Esophagus (tissue), 2 donors: ENCODE measurements around the gene CCNL1. TPM values are rescaled to one million over a fixed set of nuclear protein-coding genes. Genes with fewer than 3 reads are reported as not detected.

Source experiments
- H3K27ac ChIP-seq, 2 donors: one replicate each; pipeline ENCODE4 v1.5.1; 2013; ENCODE audit warnings: low read depth in 2 of 2, mild to moderate bottlenecking in 2 of 2, inconsistent platforms in 1 of 2, low read length in 1 of 2, moderate library complexity in 1 of 2
- H3K27me3 ChIP-seq, 2 donors: one replicate each; pipeline ENCODE4 v1.6.1; 2013; ENCODE audit warnings: low read length in 2 of 2, control low read depth in 1 of 2, mild to moderate bottlenecking in 1 of 2; ENCODE audit not compliant: insufficient read depth in 2 of 2, control insufficient read depth in 1 of 2
- H3K36me3 ChIP-seq, 2 donors: one replicate each; pipeline ENCODE4 v1.6.1; 2013; ENCODE audit warnings: low read length in 1 of 2; ENCODE audit not compliant: control insufficient read depth in 2 of 2, insufficient read depth in 2 of 2
- H3K4me1 ChIP-seq, 2 donors: one replicate each; pipeline ENCODE4 v1.6.1; 2013; ENCODE audit warnings: low read length in 1 of 2; ENCODE audit not compliant: control insufficient read depth in 2 of 2, insufficient read depth in 2 of 2
- H3K4me3 ChIP-seq, 2 donors: one replicate each; pipeline ENCODE4 v1.5.1; 2013; ENCODE audit warnings: low read length in 2 of 2, mild to moderate bottlenecking in 2 of 2, low read depth in 1 of 2, moderate library complexity in 1 of 2
- H3K9me3 ChIP-seq, 2 donors: one replicate each; pipeline ENCODE4 v1.6.1; 2013; ENCODE audit warnings: mild to moderate bottlenecking in 2 of 2, low read depth in 1 of 2, low read length in 1 of 2, moderate library complexity in 1 of 2; ENCODE audit not compliant: control insufficient read depth in 2 of 2, insufficient read depth in 1 of 2
- WGBS, 2 donors: extraction: QIAGEN DNeasy Blood & Tissue Kit; methylation state at CpG; one replicate each; pipeline ENCODE4 v1.1.7; 2013; 5-methylcytosine and 5-hydroxymethylcytosine counted together
- polyA plus RNA-seq, 2 donors: library from polyadenylated mRNA; stranded (reverse); fragments of 200-250 nt; gene quantifications; one replicate each; pipeline ENCODE4 v1.2.3, GENCODE V29; 2013
- donor health status: healthy with polysubstance abuse.
- donor health status: Bipolar disorder and iron deficiency.

Gene CCNL1
- polyA plus RNA-seq, 2 donors: 62.5 to 73.1 TPM

DNA sequence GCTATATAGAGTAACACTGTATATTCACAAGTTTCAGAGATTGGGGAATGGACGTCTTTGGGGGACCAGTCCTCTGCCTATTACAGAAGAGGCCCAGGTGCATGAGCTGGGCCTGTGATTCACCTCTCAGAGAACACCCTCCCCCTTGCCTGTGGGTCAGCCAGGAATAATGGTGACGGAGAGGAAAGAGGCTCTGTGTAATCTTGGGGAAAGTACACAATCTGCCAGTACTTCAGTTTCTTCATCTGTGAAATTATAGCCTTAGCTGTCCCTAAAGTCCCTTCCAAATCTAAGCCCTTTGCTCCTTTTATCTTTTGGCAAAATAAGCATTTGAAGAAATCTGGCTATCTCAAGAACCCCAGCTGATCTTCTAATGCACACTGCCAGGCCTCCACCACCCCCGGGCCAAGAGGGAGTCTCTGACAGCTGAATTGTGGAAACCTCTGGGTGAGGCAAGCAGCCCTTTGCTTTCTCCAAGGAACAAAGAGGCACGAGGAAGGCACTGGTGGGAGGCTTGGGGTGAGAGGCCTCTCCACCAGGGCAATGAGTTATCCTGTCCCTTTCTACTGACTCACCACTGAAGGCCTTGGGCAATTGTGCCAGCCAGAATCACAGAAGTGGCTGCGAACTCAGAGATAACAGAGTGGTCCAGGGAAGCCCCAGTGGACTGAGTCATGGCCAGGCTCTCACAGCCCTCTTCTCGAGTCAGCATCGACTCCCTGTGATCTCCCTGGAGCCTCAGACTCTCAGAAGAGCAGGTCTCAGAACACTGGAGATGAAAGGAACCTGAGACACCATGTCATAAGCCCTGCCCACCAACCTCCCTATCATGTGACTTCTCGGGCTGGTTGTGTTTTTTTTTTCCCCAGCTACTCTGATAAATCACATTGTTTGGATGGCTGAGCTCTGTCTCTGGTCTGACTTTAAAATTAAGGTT is 31.8 kb downstream of the CCNL1 start:
- WGBS, 2 donors: 63 to 72% methylated on average over 8 of the region's 8 CpGs
- Histone ChIP-seq H3K4me1 (peaks cover 2 to 3% of the 10 kb centered on the region in 2 donors), H3K27me3 (no peaks in the 10 kb centered on the region), H3K4me3 (no peak overlapping the region), H3K36me3 (peaks cover 0 to 1% of the 10 kb centered on the region in 2 donors), H3K27ac (peak overlapping the region in 1 of 2 donors; percentile 54), H3K9me3 (no peaks in the 10 kb centered on the region)

DNA sequence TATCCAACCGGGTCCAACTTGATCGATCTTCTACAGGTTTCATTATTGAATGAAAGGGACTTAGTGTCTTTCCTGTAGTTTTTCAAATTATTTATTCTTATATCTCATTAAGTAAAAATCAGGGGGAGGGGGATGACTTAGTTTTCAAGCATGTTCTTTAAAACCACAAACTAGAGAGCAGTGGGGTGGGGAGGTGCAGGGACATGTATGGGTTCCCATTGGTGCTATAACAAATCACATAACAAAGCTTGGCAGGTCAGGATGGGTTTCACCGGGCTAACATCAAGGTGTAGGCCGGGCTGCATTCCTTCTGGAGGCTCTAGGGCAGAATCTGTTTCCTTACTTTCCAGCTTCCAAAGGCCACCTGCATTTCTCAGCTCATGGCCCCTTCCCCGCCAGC is 32.7 kb downstream of the CCNL1 start:
- H3K27me3 ChIP-seq: no peaks in the 10 kb centered on the region
- H3K4me3 ChIP-seq: no peak overlapping the region
- H3K9me3 ChIP-seq: no peaks in the 10 kb centered on the region
- 92 to 94% methylated on average over 5 of the region's 5 CpGs for WGBS, 2 donors
- H3K4me1 ChIP-seq: peaks cover 2 to 3% of the 10 kb centered on the region in 2 donors
- H3K27ac ChIP-seq: no peak overlapping the region
- H3K36me3 ChIP-seq: peaks cover 0 to 1% of the 10 kb centered on the region in 2 donors

GRCh38 chr3:157126365-157126764 is 33.6 kb downstream of the CCNL1 start:
- Histone ChIP-seq H3K36me3 (no peaks in the 10 kb centered on the region), H3K4me1 (peaks cover 2 to 3% of the 10 kb centered on the region in 2 donors), H3K27me3 (no peaks in the 10 kb centered on the region), H3K27ac (no peak overlapping the region), H3K4me3 (no peak overlapping the region), H3K9me3 (no peaks in the 10 kb centered on the region)
- WGBS, 2 donors: 96 to 97% methylated on average over 1 of the region's 1 CpG

GRCh38 chr3:157125101-157125500 is 34.8 kb downstream of the CCNL1 start:
- Histone ChIP-seq H3K36me3 (no peaks in the 10 kb centered on the region), H3K4me1 (peaks cover 0 to 3% of the 10 kb centered on the region in 2 donors), H3K4me3 (no peak overlapping the region), H3K27me3 (no peaks in the 10 kb centered on the region), H3K27ac (no peak overlapping the region), H3K9me3 (no peaks in the 10 kb centered on the region)

GRCh38 chr3:157123621-157124020 is 36.3 kb downstream of the CCNL1 start:
- H3K27me3 ChIP-seq: no peaks in the 10 kb centered on the region
- H3K36me3 ChIP-seq: no peaks in the 10 kb centered on the region
- no peak overlapping the region for H3K4me3 ChIP-seq
- no peaks in the 10 kb centered on the region for H3K4me1 ChIP-seq
- H3K27ac ChIP-seq: no peak overlapping the region
- H3K9me3 ChIP-seq: no peaks in the 10 kb centered on the region

GRCh38 chr3:157122832-157123427 is 37.0 kb downstream of the CCNL1 start:
- no peaks in the 10 kb centered on the region for H3K27me3 ChIP-seq
- no peaks in the 10 kb centered on the region for H3K36me3 ChIP-seq
- no peak overlapping the region for H3K4me3 ChIP-seq
- H3K9me3 ChIP-seq: no peaks in the 10 kb centered on the region
- no peak overlapping the region for H3K27ac ChIP-seq
- 77 to 87% methylated on average over 3 of the region's 3 CpGs for WGBS, 2 donors
- H3K4me1 ChIP-seq: no peaks in the 10 kb centered on the region

GRCh38 chr3:157122116-157122515 is 37.8 kb downstream of the CCNL1 start:
- Histone ChIP-seq H3K27me3 (no peaks in the 10 kb centered on the region), H3K4me1 (no peaks in the 10 kb centered on the region), H3K4me3 (no peak overlapping the region), H3K9me3 (no peaks in the 10 kb centered on the region), H3K36me3 (no peaks in the 10 kb centered on the region), H3K27ac (no peak overlapping the region)
- WGBS, 2 donors: 38 to 73% methylated on average over 2 of the region's 2 CpGs

- Histone ChIP-seq H3K36me3 (no peaks in the 10 kb centered on the region), H3K27me3 (no peaks in the 10 kb centered on the region), H3K27ac (no peak overlapping the region), H3K4me1 (no peaks in the 10 kb centered on the region), H3K9me3 (no peaks in the 10 kb centered on the region), H3K4me3 (no peak overlapping the region)
- WGBS, 2 donors: 68 to 84% methylated on average over 1 of the region's 1 CpG
Observed at GRCh38 chr3:157121522-157121921, 38.4 kb downstream of the CCNL1 start.

- Histone ChIP-seq H3K4me1 (no peaks in the 10 kb centered on the region), H3K27ac (no peak overlapping the region), H3K4me3 (no peak overlapping the region), H3K9me3 (no peaks in the 10 kb centered on the region), H3K27me3 (peaks cover 0 to 2% of the 10 kb centered on the region in 2 donors), H3K36me3 (no peaks in the 10 kb centered on the region)
- 51 to 65% methylated on average over 56 of the region's 56 CpGs for WGBS, 2 donors
Observed at GRCh38 chr3:157120071-157120892, 39.7 kb downstream of the CCNL1 start.
